HG02970 (cell line): Measurements from ENCODE around the gene GRB14.

Source experiments
- ATAC-seq: cut with Tn5 transposase; IDR thresholded peaks from one replicate; pipeline ENCODE4 v1.9.1; 2021; ENCODE audit warnings: mild to moderate bottlenecking, moderate library complexity, moderate number of reproducible peaks; ENCODE audit not compliant: unreplicated experiment, low FRiP score

The GRB14 gene

DNA sequence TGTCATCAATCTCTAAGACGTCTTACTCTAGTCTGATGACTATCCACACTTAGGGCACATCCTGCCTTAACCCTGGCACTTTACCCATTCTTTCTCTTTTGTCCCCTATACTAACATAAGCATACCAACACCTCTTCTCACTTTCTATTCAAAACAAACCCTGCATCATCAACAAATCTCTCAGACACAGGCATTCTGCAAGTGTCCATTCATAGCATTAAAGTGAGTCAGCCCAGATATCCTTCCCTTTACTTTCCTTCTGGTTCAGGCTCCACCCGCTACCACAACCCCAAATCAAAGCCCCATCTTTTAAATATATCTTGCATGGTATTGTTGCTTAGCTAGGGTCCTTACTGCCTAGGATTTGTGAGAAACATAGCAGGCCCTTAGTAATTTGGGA lies 3.8 kb downstream of the GRB14 start:
- ATAC-seq = no peak

- no peak for ATAC-seq
These were observed 7.8 kb downstream of the GRB14 start for GRCh38 chr2:164613321-164613982.

- ATAC-seq = no peak
These were observed 11.5 kb downstream of the GRB14 start for GRCh38 chr2:164609790-164610189.

- ATAC-seq = no peak
These were observed 14.7 kb downstream of the GRB14 start for GRCh38 chr2:164606557-164606956.

DNA sequence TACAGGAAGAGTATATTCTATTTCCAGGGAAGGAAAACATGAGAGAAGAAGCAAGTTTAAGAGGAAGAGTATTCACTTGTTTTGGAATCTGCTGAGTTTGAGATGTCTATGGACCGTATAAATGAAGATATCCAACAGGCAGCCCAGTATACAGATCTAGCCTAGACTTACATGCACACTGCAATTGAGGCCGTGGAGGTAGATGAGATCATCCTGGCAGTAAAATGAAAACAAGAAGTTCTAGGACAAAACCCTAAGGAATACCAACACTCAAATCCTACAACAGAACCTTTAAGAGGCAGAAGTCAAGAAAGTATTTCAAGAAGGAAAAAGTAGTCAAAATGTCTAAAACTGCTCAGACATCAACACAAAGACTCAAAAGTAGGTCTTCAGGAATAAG lies 16.0 kb downstream of the GRB14 start:
- ATAC-seq = no peak

DNA sequence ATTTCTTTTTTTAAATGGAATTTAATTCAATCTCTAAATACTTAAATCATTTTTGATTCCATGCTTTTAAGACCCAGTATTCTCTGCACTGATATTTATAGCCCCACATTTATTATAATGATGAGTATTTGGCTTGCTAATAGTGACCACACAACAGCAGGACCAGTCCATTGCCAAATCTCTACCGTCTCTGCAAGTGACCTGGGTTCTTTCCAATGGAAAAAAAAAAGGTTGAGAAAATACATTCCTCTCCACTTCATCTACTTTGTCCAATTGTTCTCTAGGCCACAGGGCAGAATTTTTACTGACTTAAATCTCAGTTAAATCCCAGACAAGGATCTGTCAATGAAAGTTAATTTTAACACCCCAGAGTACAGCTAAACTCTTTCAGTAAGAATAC lies 20.5 kb downstream of the GRB14 start:
- ATAC-seq = no peak

GRCh38 chr2:164599954-164600589 lies 21.2 kb downstream of the GRB14 start:
- peak; percentile 98 for ATAC-seq

- no peak for ATAC-seq
These were observed 23.3 kb downstream of the GRB14 start for GRCh38 chr2:164597983-164598382.

DNA sequence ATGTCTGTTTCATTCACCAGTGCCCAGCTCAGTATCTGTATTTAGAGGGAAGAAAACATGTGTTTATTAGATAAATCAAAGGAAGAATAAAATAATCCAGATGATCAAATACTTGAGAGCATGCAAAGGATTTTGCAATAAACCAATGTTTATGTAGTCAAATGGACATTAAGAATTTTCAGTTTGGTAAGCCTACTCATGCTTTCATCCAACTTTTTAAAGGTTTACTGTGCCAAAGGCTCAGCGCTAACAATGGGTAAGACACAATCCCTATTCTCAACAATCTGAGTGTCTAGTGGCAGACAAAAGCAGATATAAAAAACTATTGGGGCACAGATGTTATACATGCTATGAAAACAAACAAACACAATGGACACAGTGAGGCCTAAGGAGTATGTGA lies 26.3 kb downstream of the GRB14 start:
- no peak for ATAC-seq

DNA sequence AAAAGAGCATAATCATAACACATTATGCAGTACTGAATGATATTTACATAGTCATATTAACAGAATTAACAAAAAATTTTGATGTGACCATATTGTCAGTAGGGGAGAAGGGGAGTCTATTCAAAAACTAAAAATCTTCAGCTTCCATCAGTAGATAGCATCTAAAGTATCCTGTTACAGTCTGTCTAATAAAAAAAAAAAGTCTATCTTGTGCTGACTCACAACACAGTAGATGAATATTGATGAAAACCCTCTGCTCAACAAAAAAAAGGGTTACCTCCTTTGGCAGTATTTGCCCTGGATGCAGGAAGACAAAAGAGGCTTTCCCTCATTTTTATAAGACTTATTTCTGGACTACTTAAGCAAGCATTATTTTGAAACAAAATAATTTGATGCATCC lies 27.3 kb downstream of the GRB14 start:
- ATAC-seq = no peak

DNA sequence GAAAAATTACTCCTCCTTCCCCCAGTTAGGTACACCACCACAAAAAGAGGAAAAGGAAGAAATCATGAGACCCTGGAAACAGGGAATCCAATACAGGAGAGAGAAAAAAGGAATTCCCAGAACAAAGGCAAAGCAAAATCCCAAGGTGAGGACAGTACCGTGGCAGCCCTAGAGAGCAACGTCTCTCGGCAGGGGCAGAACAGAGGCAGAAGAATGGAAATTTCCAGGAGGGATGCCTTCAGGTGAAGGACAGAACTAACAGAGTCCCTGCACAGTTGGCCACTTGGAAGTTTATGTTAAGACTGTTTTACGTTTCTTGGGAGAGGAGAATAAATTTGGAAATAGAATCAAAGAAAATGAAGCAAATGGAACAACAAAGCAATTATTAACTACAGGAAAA lies 27.7 kb downstream of the GRB14 start:
- ATAC-seq = no peak

DNA sequence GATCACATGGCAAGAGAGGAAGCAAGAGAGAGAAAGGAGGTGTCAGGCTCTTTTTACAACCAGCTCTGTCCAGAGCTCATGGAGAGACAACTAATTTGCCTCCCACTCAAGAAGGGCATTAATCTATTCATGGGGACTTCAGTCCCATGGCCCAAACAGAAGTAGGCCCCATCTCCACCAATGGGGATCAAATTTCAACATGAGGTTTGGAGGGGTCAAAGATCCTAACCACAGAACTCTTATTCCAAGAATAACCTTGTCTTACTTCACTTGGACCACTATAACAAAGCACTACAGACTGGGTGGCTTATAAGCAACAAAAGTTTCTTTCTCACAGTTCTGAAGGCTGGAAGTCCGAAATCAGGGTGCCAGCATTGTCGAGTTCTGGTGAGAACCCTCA lies 31.8 kb downstream of the GRB14 start:
- no peak for ATAC-seq

GRCh38 chr2:164581050-164581449 lies 40.2 kb downstream of the GRB14 start:
- ATAC-seq = no peak

GRCh38 chr2:164574931-164575330 lies 46.4 kb downstream of the GRB14 start:
- ATAC-seq = no peak

- ATAC-seq = no peak
These were observed 50.8 kb downstream of the GRB14 start for GRCh38 chr2:164570475-164570874.

DNA sequence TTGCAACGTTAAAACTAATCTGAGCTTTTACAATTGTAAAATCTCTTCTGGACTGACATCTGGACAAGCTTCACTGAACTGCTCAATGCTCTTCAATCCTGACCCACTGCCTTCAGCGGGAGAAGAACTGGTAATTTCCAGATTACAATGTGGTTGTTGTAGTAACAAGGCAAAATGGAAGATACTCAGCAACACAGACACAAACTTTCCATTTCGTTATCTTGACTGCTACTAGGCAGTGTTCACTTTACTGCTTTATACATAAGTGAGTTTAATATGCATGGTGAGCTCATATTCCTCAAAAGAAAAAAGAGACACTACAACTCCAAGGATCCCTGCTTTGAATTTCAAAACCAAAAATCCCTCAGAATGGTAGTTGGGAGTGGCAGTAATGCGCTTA lies 51.9 kb downstream of the GRB14 start:
- no peak for ATAC-seq

- ATAC-seq = no peak
These were observed 53.0 kb downstream of the GRB14 start for GRCh38 chr2:164568317-164568716.

DNA sequence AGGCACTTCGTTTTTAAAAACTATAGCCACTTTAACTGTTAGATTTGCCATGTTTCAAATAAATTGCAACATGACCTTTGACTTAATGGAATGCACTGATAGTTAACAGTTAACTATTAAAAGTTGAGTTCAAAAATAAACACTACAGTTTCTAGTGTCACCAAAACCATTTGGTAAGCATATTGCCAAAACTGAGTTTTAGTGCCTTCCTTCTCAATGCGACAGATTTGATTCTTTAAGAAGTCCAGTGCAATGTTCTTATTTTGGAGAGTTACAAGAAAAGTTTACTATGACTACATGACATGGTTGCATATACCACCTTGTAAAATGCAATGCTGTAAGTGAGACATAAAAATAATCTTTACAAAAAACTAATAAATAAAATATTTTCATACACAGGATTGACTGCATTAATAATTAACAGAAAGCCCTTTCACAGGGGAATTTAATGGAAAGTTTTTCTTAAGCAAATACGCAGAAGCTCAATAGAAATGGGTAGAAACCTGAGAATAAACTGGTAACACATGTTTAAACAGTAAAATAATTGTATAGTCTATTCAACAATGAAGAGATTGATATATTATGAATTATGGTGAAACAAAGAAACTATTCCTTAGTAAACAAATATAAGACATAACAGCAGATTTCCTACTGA lies 53.8 kb downstream of the GRB14 start:
- ATAC-seq = no peak

DNA sequence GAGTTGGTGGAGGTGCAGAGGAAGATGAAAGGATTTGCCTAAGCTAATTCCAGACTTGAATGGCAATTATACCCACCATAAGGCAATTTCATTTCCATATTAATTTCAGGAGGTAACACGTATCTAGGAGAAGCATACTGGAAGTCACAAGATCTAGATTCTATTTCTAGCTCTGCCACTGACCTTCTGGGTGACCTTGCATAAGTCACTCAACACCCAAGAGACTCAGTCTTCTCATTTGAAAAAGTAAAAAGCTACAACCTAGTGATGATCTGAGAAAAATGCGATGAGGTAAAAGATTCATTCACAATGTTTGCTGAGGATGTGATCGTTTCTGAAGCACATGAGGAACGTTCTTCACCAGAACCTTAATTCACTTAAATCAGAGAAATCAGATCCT lies 55.9 kb downstream of the GRB14 start:
- no peak for ATAC-seq

DNA sequence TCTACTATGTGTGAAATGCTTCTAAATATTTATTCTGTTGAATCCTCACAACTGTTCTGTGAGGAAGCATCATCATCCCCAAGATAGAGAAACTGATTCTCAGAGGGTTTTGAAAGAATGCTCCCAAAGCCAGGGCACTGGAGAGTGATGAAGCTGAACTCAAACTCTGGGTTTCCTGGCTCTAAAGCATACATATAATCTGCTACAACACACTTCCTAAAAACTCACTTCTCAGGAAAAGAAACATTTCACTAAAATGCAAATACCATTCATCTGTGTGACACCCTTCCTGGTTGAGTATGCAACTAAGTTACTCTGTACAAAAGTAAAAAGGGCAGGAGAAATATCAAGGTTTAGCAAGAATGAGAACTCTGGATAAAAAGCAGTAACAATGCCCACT lies 58.6 kb downstream of the GRB14 start:
- ATAC-seq = no peak

DNA sequence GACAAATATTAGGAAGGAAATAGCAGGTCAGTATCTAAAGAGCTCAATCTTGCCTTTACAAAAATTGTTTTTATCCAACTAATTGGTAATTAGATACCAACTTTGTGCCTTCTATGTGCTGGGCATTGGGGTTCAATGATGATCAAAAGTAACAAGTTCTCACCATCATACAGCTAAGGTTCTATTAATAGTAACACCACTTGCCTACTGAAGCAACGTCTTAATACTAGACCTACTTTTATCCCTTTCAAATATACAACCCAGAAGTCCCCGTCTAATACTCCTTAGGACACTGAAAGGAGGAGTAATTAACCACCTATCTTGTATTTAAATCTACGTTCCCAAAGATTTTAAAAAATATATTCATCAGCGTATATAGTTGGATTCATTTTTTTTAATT lies 59.3 kb downstream of the GRB14 start:
- no peak for ATAC-seq

DNA sequence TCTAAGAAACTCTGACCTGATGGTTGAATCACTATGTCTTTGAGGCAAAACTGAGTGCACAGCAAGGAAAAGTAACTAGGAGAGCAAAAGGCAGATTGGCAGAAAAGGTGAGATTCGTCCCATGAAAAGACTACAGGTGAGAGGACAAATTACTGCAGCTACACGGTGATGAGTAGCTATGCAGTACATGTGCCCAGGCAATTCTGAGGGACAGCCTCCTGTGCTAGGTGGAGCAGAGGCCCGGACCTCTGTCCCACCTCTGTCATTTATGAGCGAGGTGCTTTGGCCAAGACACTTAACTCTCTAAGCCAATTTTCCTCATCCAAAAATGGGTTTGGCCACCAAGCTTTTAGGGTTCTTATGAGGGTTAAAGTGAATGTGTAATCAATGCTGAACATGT lies 59.9 kb downstream of the GRB14 start:
- no peak for ATAC-seq
